GM12878 (cell line): ENCODE data around the gene ELL. TPM values are rescaled to one million over a fixed set of nuclear protein-coding genes. Genes with fewer than 3 reads are reported as not detected.

Experiments used
- ATF7 ChIP-seq: fragments of 450-650 bp; IDR thresholded peaks from 2 replicates; pipeline ENCODE4 v1.6.1; 2016; ENCODE audit warnings: low read depth, mild to moderate bottlenecking
- BCL11A ChIP-seq: IDR thresholded peaks from 2 replicates; pipeline ENCODE4 v1.6.1; 2011; ENCODE audit warnings: low read depth, low read length
- BRCA1 ChIP-seq: IDR thresholded peaks from 2 replicates; pipeline ENCODE4 v1.6.1; 2011; ENCODE audit warnings: low read depth, low read length, improper control_type of control experiment
- CREB1 ChIP-seq: IDR thresholded peaks from 2 replicates; pipeline ENCODE4 v1.6.1; 2012; ENCODE audit warnings: low read depth, mild to moderate bottlenecking, inconsistent platforms
- EGR1 ChIP-seq, 2 experiments: IDR thresholded peaks; 1 replicate in 1 of 2; 2 replicates in 1 of 2; pipeline ENCODE4 v1.6.1; 2011 to 2012; ENCODE audit warnings: low read depth in 2 of 2, low read length in 2 of 2, borderline replicate concordance in 1 of 2, mild to moderate bottlenecking in 1 of 2, moderate library complexity in 1 of 2
- EP300 ChIP-seq, 2 experiments: fragments of 150-350 bp in 1 of 2; IDR thresholded peaks; 2 replicates each; pipeline ENCODE4 v1.6.1; 2011 to 2012; ENCODE audit warnings: low read depth in 2 of 2, low read length in 2 of 2, borderline replicate concordance in 1 of 2, improper control_type of control experiment in 1 of 2, inconsistent platforms in 1 of 2; ENCODE audit not compliant: control insufficient read depth in 1 of 2
- HDAC6 ChIP-seq: fragments of 200-600 bp; sonication (generic); IDR thresholded peaks from one replicate; pipeline ENCODE4 v1.8.0; 2017; ENCODE audit warnings: antibody characterized with exemption; ENCODE audit not compliant: unreplicated experiment
- IRF4 ChIP-seq: IDR thresholded peaks from 2 replicates; pipeline ENCODE4 v1.6.1; 2011; ENCODE audit warnings: low read depth, low read length
- NFXL1 ChIP-seq: fragments of 450-650 bp; IDR thresholded peaks from 2 replicates; pipeline ENCODE4 v1.6.1; 2017; ENCODE audit warnings: antibody characterized with exemption, mild to moderate bottlenecking, borderline replicate concordance
- NR2F1 ChIP-seq: fragments of 450-650 bp; conservative IDR thresholded peaks from 2 replicates; pipeline ENCODE4 v1.6.1; 2017; ENCODE audit warnings: mild to moderate bottlenecking
- PML ChIP-seq: IDR thresholded peaks from 2 replicates; pipeline ENCODE4 v1.6.1; 2012; ENCODE audit warnings: low read length, inconsistent platforms
- RAD21 ChIP-seq: IDR thresholded peaks from 2 replicates; pipeline ENCODE4 v1.6.1; 2011; ENCODE audit warnings: mild to moderate bottlenecking, low read depth, low read length, moderate library complexity; ENCODE audit not compliant: insufficient read depth
- SMARCA5 ChIP-seq: fragments of 450-650 bp; IDR thresholded peaks from 2 replicates; pipeline ENCODE4 v1.6.1; 2017; ENCODE audit warnings: mild to moderate bottlenecking
- SP1 ChIP-seq: IDR thresholded peaks from one replicate; pipeline ENCODE4 v1.6.1; 2011; ENCODE audit warnings: low read depth, low read length
- SREBF2 ChIP-seq: IDR thresholded peaks from 2 replicates; pipeline ENCODE4 v1.6.1; 2012; ENCODE audit warnings: mild to moderate bottlenecking, low read length
- STAT3 ChIP-seq: IDR thresholded peaks from 2 replicates; pipeline ENCODE4 v1.6.1; 2011; ENCODE audit warnings: low read depth, low read length, improper control_type of control experiment
- TBL1XR1 ChIP-seq: IDR thresholded peaks from 2 replicates; pipeline ENCODE4 v1.6.1; 2012; ENCODE audit warnings: low read depth, low read length, improper control_type of control experiment
- YBX1 ChIP-seq: fragments of 450-650 bp; IDR thresholded peaks from 2 replicates; pipeline ENCODE4 v1.6.1; 2016; ENCODE audit warnings: antibody characterized with exemption
- ZSCAN29 ChIP-seq: fragments of 450-650 bp; IDR thresholded peaks from 2 replicates; pipeline ENCODE4 v1.6.1; 2017; ENCODE audit warnings: mild to moderate bottlenecking, moderate library complexity
- polyA plus RNA-seq, 11 experiments: library from polyadenylated mRNA; depleted of rRNA in 4 of 11; unstranded in 6 of 11; stranded (reverse) in 5 of 11; fragments of >200 nt; fragmentation: Nextera tagmentation in 4 of 11; fragmentation: Illumina TruSeq in 1 of 11; extraction: Ambion mirVana in 4 of 11; extraction: Trizol in 1 of 11; gene quantifications; 1 replicate in 1 of 11; 2 replicates in 10 of 11; pipeline versions ENCODE4 v1.2.1 to v1.2.3, GENCODE V29; 2011 to 2016; ENCODE audit warnings: inconsistent platforms in 2 of 11, missing spikeins in 2 of 11, low read depth in 1 of 11
- total RNA-seq, 4 experiments: library from RNA; depleted of rRNA in 3 of 4; stranded (reverse); fragments of >200 nt in 3 of 4; fragmentation: Illumina TruSeq in 1 of 4; extraction: Trizol in 1 of 4; gene quantifications; 2 replicates each; pipeline versions ENCODE4 v1.2.1 to v1.2.3, GENCODE V29; 2013 to 2021
- TF ChIP-seq, protein P1 (sequence below): fragments of 450-650 bp; IDR thresholded peaks from 2 replicates; pipeline ENCODE4 v1.6.1; 2014; ENCODE audit warnings: mild to moderate bottlenecking
- TF ChIP-seq, protein P2 (sequence below): fragments of 450-650 bp; formaldehyde crosslinking; IDR thresholded peaks from 2 replicates; pipeline ENCODE4 v1.4.0; 2020; ENCODE audit warnings: mild to moderate bottlenecking, moderate library complexity
- TF ChIP-seq, protein P3 (sequence below): IDR thresholded peaks from 2 replicates; pipeline ENCODE4 v1.6.1; 2011; ENCODE audit warnings: low read depth, low read length, improper control_type of control experiment, borderline replicate concordance
- TF ChIP-seq, protein P4 (sequence below): fragments of 450-650 bp; formaldehyde crosslinking; IDR thresholded peaks from 2 replicates; pipeline ENCODE4 v1.4.0; 2022; ENCODE audit warnings: mild to moderate bottlenecking, moderate library complexity

Gene ELL
- total and polyA plus RNA-seq, 10 of the 15 experiments (the other 5 are each of a cell fraction or from before 2014, with no cell fraction given) = 0.91 to 25.0 (median 9.1) TPM

DNA sequence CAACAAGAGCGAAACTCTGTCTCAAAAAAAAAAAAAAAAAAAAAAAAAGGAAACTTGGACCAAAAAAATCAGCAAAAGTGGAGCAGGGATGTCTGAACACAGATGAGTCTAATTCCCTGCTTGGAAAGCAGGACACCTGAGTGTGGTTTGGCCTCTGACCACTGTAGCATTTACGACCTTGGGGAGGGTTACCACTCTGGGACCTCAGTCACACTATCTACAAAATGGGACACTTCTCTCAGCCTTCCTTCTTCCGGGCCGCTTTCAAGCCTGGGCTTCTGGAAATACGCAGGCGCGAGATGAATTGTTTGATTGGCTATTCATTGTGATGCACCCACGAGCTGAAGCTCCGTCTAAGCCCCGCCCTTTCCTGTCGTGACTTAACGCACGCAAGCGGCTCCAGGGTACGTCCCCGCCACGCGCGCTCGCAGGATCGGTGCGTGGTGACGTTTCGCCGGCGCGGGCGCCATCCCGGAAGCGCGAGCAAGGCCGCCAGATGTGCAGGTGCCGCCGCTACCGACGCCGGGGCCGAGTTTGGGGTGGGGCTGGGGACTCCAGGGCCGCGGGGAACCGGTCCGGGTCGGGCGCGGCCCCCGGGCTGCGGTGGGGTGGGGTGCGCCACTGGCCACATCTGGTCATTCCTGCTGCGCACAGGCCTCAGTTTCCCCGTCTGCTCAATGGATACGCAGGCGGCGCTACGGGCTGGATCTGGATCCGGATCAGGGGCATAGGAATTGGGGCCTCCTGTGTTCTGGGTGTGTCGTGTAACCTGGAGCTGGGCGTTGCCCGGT, 35.7 kb upstream of the ELL start, which contains the start of gene KXD1 (continued):
- TF ChIP-seq, protein P1, sequence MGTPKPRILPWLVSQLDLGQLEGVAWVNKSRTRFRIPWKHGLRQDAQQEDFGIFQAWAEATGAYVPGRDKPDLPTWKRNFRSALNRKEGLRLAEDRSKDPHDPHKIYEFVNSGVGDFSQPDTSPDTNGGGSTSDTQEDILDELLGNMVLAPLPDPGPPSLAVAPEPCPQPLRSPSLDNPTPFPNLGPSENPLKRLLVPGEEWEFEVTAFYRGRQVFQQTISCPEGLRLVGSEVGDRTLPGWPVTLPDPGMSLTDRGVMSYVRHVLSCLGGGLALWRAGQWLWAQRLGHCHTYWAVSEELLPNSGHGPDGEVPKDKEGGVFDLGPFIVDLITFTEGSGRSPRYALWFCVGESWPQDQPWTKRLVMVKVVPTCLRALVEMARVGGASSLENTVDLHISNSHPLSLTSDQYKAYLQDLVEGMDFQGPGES = no peak
- TF ChIP-seq ATF7 = no peak; the same call in 1 of the 2 replicates
- TF ChIP-seq, protein P2, sequence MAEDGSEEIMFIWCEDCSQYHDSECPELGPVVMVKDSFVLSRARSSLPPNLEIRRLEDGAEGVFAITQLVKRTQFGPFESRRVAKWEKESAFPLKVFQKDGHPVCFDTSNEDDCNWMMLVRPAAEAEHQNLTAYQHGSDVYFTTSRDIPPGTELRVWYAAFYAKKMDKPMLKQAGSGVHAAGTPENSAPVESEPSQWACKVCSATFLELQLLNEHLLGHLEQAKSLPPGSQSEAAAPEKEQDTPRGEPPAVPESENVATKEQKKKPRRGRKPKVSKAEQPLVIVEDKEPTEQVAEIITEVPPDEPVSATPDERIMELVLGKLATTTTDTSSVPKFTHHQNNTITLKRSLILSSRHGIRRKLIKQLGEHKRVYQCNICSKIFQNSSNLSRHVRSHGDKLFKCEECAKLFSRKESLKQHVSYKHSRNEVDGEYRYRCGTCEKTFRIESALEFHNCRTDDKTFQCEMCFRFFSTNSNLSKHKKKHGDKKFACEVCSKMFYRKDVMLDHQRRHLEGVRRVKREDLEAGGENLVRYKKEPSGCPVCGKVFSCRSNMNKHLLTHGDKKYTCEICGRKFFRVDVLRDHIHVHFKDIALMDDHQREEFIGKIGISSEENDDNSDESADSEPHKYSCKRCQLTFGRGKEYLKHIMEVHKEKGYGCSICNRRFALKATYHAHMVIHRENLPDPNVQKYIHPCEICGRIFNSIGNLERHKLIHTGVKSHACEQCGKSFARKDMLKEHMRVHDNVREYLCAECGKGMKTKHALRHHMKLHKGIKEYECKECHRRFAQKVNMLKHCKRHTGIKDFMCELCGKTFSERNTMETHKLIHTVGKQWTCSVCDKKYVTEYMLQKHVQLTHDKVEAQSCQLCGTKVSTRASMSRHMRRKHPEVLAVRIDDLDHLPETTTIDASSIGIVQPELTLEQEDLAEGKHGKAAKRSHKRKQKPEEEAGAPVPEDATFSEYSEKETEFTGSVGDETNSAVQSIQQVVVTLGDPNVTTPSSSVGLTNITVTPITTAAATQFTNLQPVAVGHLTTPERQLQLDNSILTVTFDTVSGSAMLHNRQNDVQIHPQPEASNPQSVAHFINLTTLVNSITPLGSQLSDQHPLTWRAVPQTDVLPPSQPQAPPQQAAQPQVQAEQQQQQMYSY (CRISPR knock-in tag) = no peak
- TF ChIP-seq, protein P3, sequence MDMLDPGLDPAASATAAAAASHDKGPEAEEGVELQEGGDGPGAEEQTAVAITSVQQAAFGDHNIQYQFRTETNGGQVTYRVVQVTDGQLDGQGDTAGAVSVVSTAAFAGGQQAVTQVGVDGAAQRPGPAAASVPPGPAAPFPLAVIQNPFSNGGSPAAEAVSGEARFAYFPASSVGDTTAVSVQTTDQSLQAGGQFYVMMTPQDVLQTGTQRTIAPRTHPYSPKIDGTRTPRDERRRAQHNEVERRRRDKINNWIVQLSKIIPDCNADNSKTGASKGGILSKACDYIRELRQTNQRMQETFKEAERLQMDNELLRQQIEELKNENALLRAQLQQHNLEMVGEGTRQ = no peak
- TF ChIP-seq, protein P4, sequence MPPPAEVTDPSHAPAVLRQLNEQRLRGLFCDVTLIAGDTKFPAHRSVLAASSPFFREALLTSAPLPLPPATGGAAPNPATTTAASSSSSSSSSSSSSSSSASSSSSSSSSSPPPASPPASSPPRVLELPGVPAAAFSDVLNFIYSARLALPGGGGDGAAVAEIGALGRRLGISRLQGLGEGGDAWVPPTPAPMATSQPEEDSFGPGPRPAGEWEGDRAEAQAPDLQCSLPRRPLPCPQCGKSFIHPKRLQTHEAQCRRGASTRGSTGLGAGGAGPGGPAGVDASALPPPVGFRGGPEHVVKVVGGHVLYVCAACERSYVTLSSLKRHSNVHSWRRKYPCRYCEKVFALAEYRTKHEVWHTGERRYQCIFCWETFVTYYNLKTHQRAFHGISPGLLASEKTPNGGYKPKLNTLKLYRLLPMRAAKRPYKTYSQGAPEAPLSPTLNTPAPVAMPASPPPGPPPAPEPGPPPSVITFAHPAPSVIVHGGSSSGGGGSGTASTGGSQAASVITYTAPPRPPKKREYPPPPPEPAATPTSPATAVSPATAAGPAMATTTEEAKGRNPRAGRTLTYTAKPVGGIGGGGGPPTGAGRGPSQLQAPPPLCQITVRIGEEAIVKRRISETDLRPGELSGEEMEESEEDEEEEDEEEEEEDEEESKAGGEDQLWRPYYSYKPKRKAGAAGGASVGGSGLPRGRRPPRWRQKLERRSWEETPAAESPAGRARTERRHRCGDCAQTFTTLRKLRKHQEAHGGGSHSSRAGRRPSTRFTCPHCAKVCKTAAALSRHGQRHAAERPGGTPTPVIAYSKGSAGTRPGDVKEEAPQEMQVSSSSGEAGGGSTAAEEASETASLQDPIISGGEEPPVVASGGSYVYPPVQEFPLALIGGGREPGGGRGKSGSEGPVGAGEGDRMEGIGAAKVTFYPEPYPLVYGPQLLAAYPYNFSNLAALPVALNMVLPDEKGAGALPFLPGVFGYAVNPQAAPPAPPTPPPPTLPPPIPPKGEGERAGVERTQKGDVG (CRISPR knock-in tag) = no peak
- no peak for TF ChIP-seq BRCA1
- TF ChIP-seq CREB1 = peak; percentile 94
- no peak for TF ChIP-seq HDAC6
- peak; percentile 100 for TF ChIP-seq SMARCA5
- no peak for TF ChIP-seq ZSCAN29
- peak; percentile 55 to 94; a peak in 2 of 3 replicates for TF ChIP-seq EGR1 (IDR thresholded peaks at IDR 0.05; ENCODE audit: borderline replicate concordance in 1 of 2, low read depth in 2 of 2, low read length in 2 of 2)
- no peak for TF ChIP-seq SREBF2
- TF ChIP-seq EP300 (IDR thresholded peaks at IDR 0.05; ENCODE audit: borderline replicate concordance in 1 of 2, control insufficient read depth in 1 of 2, low read depth in 2 of 2, low read length in 2 of 2) = no peak
- TF ChIP-seq NFXL1 = no peak
- TF ChIP-seq SP1 = no peak
- TF ChIP-seq YBX1 = no peak
- TF ChIP-seq PML = peak; percentile 86
- no peak for TF ChIP-seq NR2F1
- no peak for TF ChIP-seq RAD21
- no peak; the same call in 1 of the 2 replicates for TF ChIP-seq STAT3
- TF ChIP-seq TBL1XR1 = no peak
- 0 out of 2 replicates have a peak, but pooled peaks have one; percentile 21 for TF ChIP-seq BCL11A
- TF ChIP-seq IRF4 = 0 out of 2 replicates have a peak, but pooled peaks have one; percentile 37
